Measurements from ENCODE around the gene LAGE3. TPM values are rescaled to one million over a fixed set of nuclear protein-coding genes. Genes with fewer than 3 reads are reported as not detected.

Gene LAGE3
- total RNA-seq, 3 donors from 2014 or later = 10.7 to 18.5 (median 13.9) TPM

DNA sequence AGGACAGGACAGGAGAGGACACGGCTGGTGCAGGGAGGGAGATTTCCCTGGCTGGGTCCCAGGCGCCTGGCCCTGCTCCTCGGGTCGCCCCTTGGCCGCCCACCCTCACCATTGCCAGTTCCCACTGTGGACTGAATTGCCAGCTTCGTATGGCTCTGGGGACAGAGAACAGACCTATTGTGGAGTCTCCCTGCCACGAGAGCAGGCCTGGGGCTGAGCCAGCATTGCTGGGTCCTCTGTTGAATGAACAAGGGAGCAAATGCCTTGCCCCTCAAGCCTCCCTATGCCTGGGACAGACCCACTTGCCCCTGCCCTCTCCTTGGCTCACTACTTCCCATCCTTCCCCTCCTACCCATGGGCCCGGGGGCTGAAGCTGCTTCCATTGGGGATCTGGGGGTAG is 16.7 kb downstream of the LAGE3 start:
- intact Hi-C loops (cut with DNase I, micrococcal nuclease) = no loop called here
- Histone ChIP-seq H3K9me3 (no peaks in the 10 kb centered on the region), H3K36me3 (ENCODE audit: low read depth) (no peaks in the 10 kb centered on the region), H3K4me1 (ENCODE audit: low read depth) (no peaks in the 10 kb centered on the region), H3K4me3 (no peak overlapping the region)
- TF ChIP-seq, protein P1, sequence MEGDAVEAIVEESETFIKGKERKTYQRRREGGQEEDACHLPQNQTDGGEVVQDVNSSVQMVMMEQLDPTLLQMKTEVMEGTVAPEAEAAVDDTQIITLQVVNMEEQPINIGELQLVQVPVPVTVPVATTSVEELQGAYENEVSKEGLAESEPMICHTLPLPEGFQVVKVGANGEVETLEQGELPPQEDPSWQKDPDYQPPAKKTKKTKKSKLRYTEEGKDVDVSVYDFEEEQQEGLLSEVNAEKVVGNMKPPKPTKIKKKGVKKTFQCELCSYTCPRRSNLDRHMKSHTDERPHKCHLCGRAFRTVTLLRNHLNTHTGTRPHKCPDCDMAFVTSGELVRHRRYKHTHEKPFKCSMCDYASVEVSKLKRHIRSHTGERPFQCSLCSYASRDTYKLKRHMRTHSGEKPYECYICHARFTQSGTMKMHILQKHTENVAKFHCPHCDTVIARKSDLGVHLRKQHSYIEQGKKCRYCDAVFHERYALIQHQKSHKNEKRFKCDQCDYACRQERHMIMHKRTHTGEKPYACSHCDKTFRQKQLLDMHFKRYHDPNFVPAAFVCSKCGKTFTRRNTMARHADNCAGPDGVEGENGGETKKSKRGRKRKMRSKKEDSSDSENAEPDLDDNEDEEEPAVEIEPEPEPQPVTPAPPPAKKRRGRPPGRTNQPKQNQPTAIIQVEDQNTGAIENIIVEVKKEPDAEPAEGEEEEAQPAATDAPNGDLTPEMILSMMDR (IDR thresholded peaks at IDR 0.05) = no peak
- ATAC-seq = no peak
- DNase-seq = no peak

DNA sequence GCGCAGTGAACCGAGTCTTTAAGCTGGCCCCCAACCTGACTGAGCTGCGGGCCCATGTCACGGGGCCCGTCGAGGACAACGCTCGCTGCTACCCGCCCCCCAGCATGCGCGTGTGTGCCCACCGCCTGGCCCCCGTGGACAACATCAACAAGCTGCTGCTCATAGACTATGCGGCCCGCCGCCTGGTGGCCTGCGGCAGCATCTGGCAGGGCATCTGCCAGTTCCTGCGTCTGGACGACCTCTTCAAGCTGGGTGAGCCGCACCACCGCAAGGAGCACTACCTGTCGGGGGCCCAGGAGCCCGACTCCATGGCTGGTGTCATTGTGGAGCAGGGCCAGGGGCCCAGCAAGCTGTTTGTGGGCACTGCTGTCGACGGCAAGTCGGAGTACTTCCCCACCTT is 18.8 kb downstream of the LAGE3 start:
- TF ChIP-seq, protein P1 (IDR thresholded peaks at IDR 0.05) = no peak
- intact Hi-C loops (cut with DNase I, micrococcal nuclease) = no loop called here
- Histone ChIP-seq H3K4me3 (no peak overlapping the region), H3K4me1 (ENCODE audit: low read depth) (no peaks in the 10 kb centered on the region), H3K9me3 (no peaks in the 10 kb centered on the region), H3K36me3 (ENCODE audit: low read depth) (no peaks in the 10 kb centered on the region)
- DNase-seq (no peak), ATAC-seq (no peak)

DNA sequence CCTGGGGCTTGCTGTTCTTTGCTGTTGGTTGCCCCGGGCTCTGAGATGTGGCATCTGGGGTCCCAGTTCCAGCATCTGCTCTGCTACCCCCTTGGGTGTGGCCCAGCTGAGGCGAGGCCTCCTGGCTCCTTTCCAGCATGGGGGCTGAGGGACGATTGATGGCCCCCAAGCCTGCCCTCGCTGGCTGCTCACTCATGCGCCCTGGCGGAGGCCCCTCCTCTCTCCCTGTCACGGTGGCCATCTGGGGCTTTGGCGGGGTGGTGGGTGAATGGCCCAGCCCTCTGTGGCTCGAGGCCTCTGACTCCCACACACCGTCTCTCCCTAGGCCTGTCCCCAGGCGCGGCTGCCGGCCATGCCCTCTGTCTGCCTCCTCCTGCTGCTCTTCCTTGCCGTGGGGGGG is 19.2 kb downstream of the LAGE3 start:
- H3K9me3 ChIP-seq = no peaks in the 10 kb centered on the region
- no peaks in the 10 kb centered on the region for H3K4me1 ChIP-seq (ENCODE audit: low read depth)
- TF ChIP-seq, protein P1 (IDR thresholded peaks at IDR 0.05) = no peak
- H3K36me3 ChIP-seq (ENCODE audit: low read depth) = no peaks in the 10 kb centered on the region
- ATAC-seq = no peak
- DNase-seq = no peak
- no peak overlapping the region for H3K4me3 ChIP-seq
- intact Hi-C loops (cut with DNase I, micrococcal nuclease) = no loop called here

DNA sequence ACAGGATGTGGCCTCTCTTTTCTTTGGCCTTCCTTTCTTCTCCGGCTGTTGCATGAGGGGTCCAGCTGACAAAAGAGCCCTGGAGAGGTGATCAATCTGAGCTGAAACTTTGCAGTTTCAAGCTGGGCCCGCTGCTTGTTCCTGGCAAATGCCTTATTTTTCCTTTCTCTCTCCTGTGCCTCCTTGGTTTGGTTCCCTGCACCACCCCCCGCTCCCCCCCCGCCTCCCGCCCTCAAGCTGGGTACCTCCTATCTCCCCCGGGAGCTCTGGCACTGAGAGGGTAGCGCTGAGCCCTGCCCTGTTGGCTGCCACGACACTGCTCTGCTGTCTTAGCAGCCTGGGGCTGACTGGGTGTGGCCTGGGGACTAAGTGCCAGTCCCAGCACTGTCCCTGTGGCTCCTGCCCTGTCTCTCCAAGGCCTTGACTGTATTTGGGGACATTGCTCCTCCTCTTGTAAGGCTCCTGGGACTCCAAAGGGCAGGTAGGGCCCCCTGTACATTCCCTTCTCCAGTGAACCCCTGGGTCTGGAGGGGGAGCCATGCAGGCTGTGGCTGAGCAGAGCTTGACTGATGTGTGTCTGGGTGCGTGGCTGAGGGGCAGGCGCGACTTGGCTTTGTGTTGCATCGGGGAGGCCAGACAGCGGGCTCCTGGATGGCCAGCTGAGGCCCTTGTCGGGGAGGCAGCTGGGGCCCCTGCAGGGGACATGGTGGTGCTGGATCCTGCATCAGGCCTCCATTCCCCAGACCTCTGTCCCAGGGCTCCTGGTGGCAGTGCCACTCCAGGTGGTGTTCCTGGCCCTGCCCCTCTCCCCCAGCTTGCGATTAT is 19.9 kb downstream of the LAGE3 start:
- H3K36me3 ChIP-seq (ENCODE audit: low read depth) = no peaks in the 10 kb centered on the region
- intact Hi-C loops (cut with DNase I, micrococcal nuclease) = no loop called here
- H3K9me3 ChIP-seq = no peaks in the 10 kb centered on the region
- DNase-seq (peak in 2 of 3 donors; percentile 61 to 64), ATAC-seq (peak; percentile 76)
- TF ChIP-seq, protein P1 (IDR thresholded peaks at IDR 0.05) = no peak
- no peaks in the 10 kb centered on the region for H3K4me1 ChIP-seq (ENCODE audit: low read depth)
- H3K4me3 ChIP-seq = peak overlapping the region; percentile 38

DNA sequence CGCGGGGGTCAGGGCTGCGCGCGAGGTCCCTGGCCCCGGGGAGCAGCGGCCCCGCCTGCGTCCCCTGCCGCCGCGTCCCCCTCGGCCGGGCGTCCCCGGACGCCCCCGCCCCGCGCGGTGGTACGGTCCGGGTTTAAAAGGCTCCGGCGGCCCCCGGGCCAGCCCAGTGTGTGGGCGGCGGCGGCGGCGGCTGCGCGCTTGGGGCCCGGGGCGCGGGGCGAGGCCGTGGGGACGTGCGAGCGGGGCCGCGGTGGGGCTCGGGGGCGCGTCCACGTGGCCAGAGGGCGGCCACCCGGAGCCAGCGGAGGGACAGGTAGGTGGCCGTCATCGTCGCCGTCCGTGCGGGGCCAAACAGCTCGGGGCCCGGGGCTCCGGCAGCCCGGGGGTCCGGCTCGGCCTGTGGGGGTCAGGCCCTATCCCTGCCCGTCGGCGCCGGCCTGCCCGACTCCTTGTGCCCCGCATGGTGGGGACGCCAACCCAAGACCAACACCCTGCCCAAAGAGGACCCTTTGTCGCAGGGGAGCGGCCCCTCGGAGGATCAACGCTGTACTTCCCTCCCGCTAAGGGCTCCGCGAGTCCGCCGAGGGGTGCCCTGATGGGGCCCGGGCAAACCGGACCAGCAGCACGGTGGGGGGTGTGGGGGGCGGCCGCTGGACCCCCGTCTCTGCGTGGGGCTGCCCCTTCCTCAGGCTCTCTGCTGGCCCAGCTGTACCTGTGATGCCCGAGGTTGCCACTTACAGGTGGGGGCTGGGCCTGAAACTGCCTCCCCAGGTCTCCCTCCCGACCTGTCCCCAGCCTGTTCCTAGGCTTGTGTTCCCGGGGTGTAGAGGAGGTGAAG is 20.7 kb downstream of the LAGE3 start, which contains the start of gene PLXNA3:
PLXNA3 (plus strand) TSS at position 166 of the 838 bp plus-strand sequence. CDS start 1,903 bp downstream, outside the sequence.
- Histone ChIP-seq H3K36me3 (ENCODE audit: low read depth) (no peaks in the 10 kb centered on the region), H3K4me3 (peak within 1 kb of the TSS; percentile 38), H3K9me3 (no peaks in the 10 kb centered on the region), H3K4me1 (ENCODE audit: low read depth) (no peaks in the 10 kb centered on the region)
- TF ChIP-seq, protein P1 (IDR thresholded peaks at IDR 0.05) = no peak
- ATAC-seq = peak; percentile 69
- intact Hi-C loops (cut with DNase I, micrococcal nuclease) = no loop called here
- DNase-seq = peak in 2 of 3 donors; percentile 57 to 77
